Endothelial cell of umbilical vein (primary cell): ENCODE results near the gene SPAG9. TPM values are rescaled to one million over a fixed set of nuclear protein-coding genes. Genes with fewer than 3 reads are reported as not detected.

Experiments used
- BruUV-seq: library from RNA; stranded (reverse); fragments of 400-500 nt; replicated peaks from 2 replicates; lab custom pipeline; 2021; lab: Mats Ljungman, UMichigan
- CTCF ChIA-PET: fragments of 300-600, 350-600 bp; sonication (Branson Sonifier 250); formaldehyde crosslinking; loops from one replicate; lab custom pipeline; 2021; ENCODE audit warnings: antibody characterized with exemption, inconsistent platforms; lab: Charles Lee
- POLR2A ChIA-PET: fragments of 300-600, 350-600 bp; sonication (Branson Sonifier 250); formaldehyde crosslinking; loops from one replicate; lab custom pipeline; 2021; ENCODE audit warnings: antibody characterized with exemption, inconsistent platforms; lab: Charles Lee
- DNase-seq: peaks from one replicate; pipeline ENCODE4 v3.0.0-alpha.2; 2011; ENCODE audit warnings: low read depth, low spot score
- FAIRE-seq: peaks from 2 replicates; lab custom pipeline; 2011; peaks lifted over from hg19 to GRCh38; lab: Jason Lieb, UNC
- H2AFZ ChIP-seq: 2 replicates; pipeline ENCODE4 v1.6.0; 2012; ENCODE audit warnings: low read depth, low read length, control low read depth, inconsistent platforms
- H3K27ac ChIP-seq: 2 replicates; pipeline ENCODE4 v1.5.1; 2011; ENCODE audit warnings: low read depth, mild to moderate bottlenecking, control low read depth, low read length, moderate library complexity; ENCODE audit not compliant: insufficient read depth
- H3K27me3 ChIP-seq, 2 experiments: 2 replicates each; pipeline versions ENCODE4 v1.6.0 to v1.6.1; 2011; ENCODE audit warnings: low read length in 2 of 2, mixed read lengths in 1 of 2; ENCODE audit not compliant: control insufficient read depth in 2 of 2, insufficient read depth in 2 of 2
- H3K36me3 ChIP-seq, 2 experiments: 2 replicates in 1 of 2; 3 replicates in 1 of 2; pipeline ENCODE4 v1.5.1; 2011; ENCODE audit warnings: low read length in 2 of 2, mild to moderate bottlenecking in 1 of 2, moderate library complexity in 1 of 2; ENCODE audit not compliant: control insufficient read depth in 2 of 2, insufficient read depth in 2 of 2; ENCODE audit errors: extremely low read depth in 1 of 2
- H3K4me1 ChIP-seq: 3 replicates; pipeline ENCODE4 v1.5.1; 2011; ENCODE audit warnings: mild to moderate bottlenecking, low read length; ENCODE audit not compliant: control insufficient read depth, insufficient read depth; ENCODE audit errors: extremely low read depth
- H3K4me2 ChIP-seq: 2 replicates; pipeline ENCODE4 v1.6.1; 2011; ENCODE audit warnings: low read length, control low read depth, mixed read lengths; ENCODE audit not compliant: insufficient read depth
- H3K4me3 ChIP-seq, 3 experiments: fragments of 200-600 bp in 1 of 3; sonication (generic), shearing (Covaris generic) in 1 of 3; replicated peaks in 1 of 3; 2 replicates each; pipeline ENCODE4 v1.5.1; 2011 to 2016; ENCODE audit warnings: control low read depth in 3 of 3, low read length in 3 of 3, mild to moderate bottlenecking in 2 of 3, inconsistent platforms in 1 of 3, low read depth in 1 of 3, moderate library complexity in 1 of 3; ENCODE audit not compliant: insufficient read depth in 1 of 3
- H3K79me2 ChIP-seq: 2 replicates; pipeline ENCODE4 v1.6.0; 2012; ENCODE audit warnings: low read length, inconsistent platforms; ENCODE audit not compliant: control insufficient read depth, insufficient read depth
- H3K9ac ChIP-seq: replicated peaks from 2 replicates; pipeline ENCODE3; 2011; ENCODE audit warnings: low read length, control low read depth; ENCODE audit not compliant: insufficient read depth; ENCODE audit errors: extremely low read depth
- H3K9me1 ChIP-seq: replicated peaks from 3 replicates; pipeline ENCODE4 v1.6.0; 2011; ENCODE audit warnings: mild to moderate bottlenecking, low read length; ENCODE audit not compliant: control insufficient read depth, insufficient read depth; ENCODE audit errors: extremely low read depth
- H3K9me3 ChIP-seq: replicated peaks from 2 replicates; pipeline ENCODE4 v1.5.1; 2012; ENCODE audit warnings: low read length, inconsistent platforms; ENCODE audit not compliant: control insufficient read depth, insufficient read depth
- H4K20me1 ChIP-seq: replicated peaks from 2 replicates; pipeline ENCODE3; 2011; ENCODE audit warnings: mild to moderate bottlenecking, low read length; ENCODE audit not compliant: control insufficient read depth, insufficient read depth; ENCODE audit errors: extremely low read depth
- EZH2 ChIP-seq: IDR thresholded peaks from 2 replicates; pipeline ENCODE4 v1.6.1; 2012; ENCODE audit warnings: borderline replicate concordance, low read depth, mild to moderate bottlenecking, moderate library complexity, low read length, inconsistent platforms; ENCODE audit not compliant: severe bottlenecking
- FOS ChIP-seq: IDR thresholded peaks from 2 replicates; pipeline ENCODE4 v1.6.1; 2011; ENCODE audit warnings: mild to moderate bottlenecking, low read length, moderate library complexity, borderline replicate concordance; ENCODE audit not compliant: insufficient read depth
- MYC ChIP-seq: IDR thresholded peaks from one replicate; pipeline ENCODE4 v1.6.1; 2011; ENCODE audit warnings: mild to moderate bottlenecking, low read depth, low read length
- POLR2A ChIP-seq: IDR thresholded peaks from 2 replicates; pipeline ENCODE4 v1.6.1; 2012; ENCODE audit warnings: low read depth, mild to moderate bottlenecking, control low read depth, low read length
- POLR2AphosphoS5 ChIP-seq: IDR thresholded peaks from 2 replicates; pipeline ENCODE4 v1.6.1; 2012; ENCODE audit warnings: low read depth, mild to moderate bottlenecking, control low read depth, low read length, moderate library complexity; ENCODE audit not compliant: insufficient read depth
- dilution Hi-C: fragments of 300-500 bp; cut with MboI; formaldehyde crosslinking; loops from one replicate; pipeline ENCODE4 v1.15.0; 2019; ENCODE audit warnings: low sequenced_read_pairs; ENCODE audit not compliant: extremely low pct_ligation_motif_present
- intact Hi-C: fragments of 100-400 bp; cut with micrococcal nuclease; formaldehyde crosslinking; loops from one replicate; pipeline ENCODE4 v1.10.0; 2022
- polyA plus RNA-seq, 4 experiments: library from polyadenylated mRNA; depleted of rRNA in 3 of 4; stranded (reverse) in 3 of 4; unstranded in 1 of 4; fragments of >200 nt; gene quantifications; 2 replicates each; pipeline versions ENCODE4 v1.2.1 to v1.2.3, GENCODE V29; 2011 to 2012; ENCODE audit warnings: missing spikeins in 1 of 4
- total RNA-seq: library from RNA; stranded (reverse); gene quantifications from 2 replicates; pipeline ENCODE4 v1.2.3, GENCODE V29; 2021
- TF ChIP-seq, protein P1 (sequence below), 2 donors: IDR thresholded peaks; 1 replicate in 1 of 2; 2 replicates in 1 of 2; pipeline ENCODE4 v1.5.1; 2011; ENCODE audit warnings: low read length in 2 of 2, mild to moderate bottlenecking in 2 of 2, moderate library complexity in 2 of 2, control low read depth in 1 of 2, inconsistent platforms in 1 of 2, low read depth in 1 of 2; ENCODE audit not compliant: insufficient read depth in 1 of 2; ENCODE audit errors: extremely low read depth in 1 of 2
- TF ChIP-seq, protein P2 (sequence below): IDR thresholded peaks from 2 replicates; pipeline ENCODE4 v1.6.1; 2011; ENCODE audit not compliant: insufficient read depth, insufficient read length

The SPAG9 gene
- total and polyA plus RNA-seq, 2 donors (not counting 3 experiments of a cell fraction or from before 2014, with no cell fraction given), result 16.5 to 75.0 TPM

DNA sequence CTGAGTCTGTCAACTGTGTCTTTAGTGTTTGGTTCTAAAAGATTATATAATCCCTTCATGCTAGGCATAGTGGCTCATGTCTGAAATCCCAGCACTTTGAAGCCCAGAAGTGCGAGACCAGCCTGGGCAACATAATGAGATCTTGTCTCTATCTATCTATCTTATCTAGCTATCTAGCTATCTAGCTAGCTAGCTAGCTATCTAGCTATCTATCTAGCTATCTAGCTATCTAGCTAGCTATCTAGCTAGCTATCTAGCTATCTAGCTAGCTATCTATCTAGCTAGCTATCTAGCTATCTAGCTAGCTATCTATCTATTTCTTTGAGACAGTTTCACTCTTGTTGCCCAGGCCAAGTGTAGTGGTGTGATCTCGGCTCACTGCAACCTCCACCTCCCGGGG is 43.8 kb downstream of the SPAG9 start:
- Histone ChIP-seq H3K27me3 (no peaks in the 10 kb centered on the region), H3K9me3 (no peaks in the 10 kb centered on the region), H3K36me3 (peaks cover 2 to 4% of the 10 kb centered on the region in 2 experiments), H3K4me3 (no peak overlapping the region), H4K20me1 (peaks cover 4% of the 10 kb centered on the region), H3K9ac (no peak overlapping the region), H3K4me2 (no peak overlapping the region), H3K4me1 (no peaks in the 10 kb centered on the region), H3K9me1 (no peaks in the 10 kb centered on the region), H3K79me2 (peaks cover 6% of the 10 kb centered on the region), H3K27ac (no peak overlapping the region), H2AFZ (no peak overlapping the region)
- ChIA-PET POLR2A (no interaction called here), CTCF (interaction anchor here (0.6 to 1.3 kb wide), 2 partner anchors 15 to 20 kb away, joined by 4 read pairs; no protein-coding TSS in a partner anchor)
- no peak for TF ChIP-seq POLR2AphosphoS5
- no peak for TF ChIP-seq MYC
- TF ChIP-seq, protein P1, sequence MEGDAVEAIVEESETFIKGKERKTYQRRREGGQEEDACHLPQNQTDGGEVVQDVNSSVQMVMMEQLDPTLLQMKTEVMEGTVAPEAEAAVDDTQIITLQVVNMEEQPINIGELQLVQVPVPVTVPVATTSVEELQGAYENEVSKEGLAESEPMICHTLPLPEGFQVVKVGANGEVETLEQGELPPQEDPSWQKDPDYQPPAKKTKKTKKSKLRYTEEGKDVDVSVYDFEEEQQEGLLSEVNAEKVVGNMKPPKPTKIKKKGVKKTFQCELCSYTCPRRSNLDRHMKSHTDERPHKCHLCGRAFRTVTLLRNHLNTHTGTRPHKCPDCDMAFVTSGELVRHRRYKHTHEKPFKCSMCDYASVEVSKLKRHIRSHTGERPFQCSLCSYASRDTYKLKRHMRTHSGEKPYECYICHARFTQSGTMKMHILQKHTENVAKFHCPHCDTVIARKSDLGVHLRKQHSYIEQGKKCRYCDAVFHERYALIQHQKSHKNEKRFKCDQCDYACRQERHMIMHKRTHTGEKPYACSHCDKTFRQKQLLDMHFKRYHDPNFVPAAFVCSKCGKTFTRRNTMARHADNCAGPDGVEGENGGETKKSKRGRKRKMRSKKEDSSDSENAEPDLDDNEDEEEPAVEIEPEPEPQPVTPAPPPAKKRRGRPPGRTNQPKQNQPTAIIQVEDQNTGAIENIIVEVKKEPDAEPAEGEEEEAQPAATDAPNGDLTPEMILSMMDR (IDR thresholded peaks at IDR 0.05; ENCODE audit: extremely low read depth in 1 of 2, insufficient read depth in 1 of 2, low read depth in 1 of 2, low read length in 2 of 2), result no peak
- TF ChIP-seq FOS, result no peak
- TF ChIP-seq, protein P2, sequence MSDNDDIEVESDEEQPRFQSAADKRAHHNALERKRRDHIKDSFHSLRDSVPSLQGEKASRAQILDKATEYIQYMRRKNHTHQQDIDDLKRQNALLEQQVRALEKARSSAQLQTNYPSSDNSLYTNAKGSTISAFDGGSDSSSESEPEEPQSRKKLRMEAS, result no peak
- no peak for TF ChIP-seq POLR2A
- TF ChIP-seq EZH2, result no peak
- intact Hi-C loops, result no loop called here
- no peak for DNase-seq
- no peak for FAIRE-seq
- no TSS peak for BruUV-seq
- dilution Hi-C loops, result no loop called here
